ENCODE results near the gene SMCO4.
"Not testable (repeated sequence)": the region's sequence is repeated elsewhere in the genome, so short reads cannot be mapped to it uniquely, and the experiment has no call there.

Gene SMCO4

GRCh38 chr11:93543292-93543977, at the start of gene SMCO4:
Gene SMCO4 (minus strand): TSS chr11:93543391. CDS start chr11:93479189, 64,202 bp downstream.
- DNase-seq, result peak; percentile 11

- DNase-seq, result no peak
These were observed 48.2 kb upstream of the SMCO4 start for GRCh38 chr11:93591247-93591898.

GRCh38 chr11:93589347-93589746, 46.2 kb upstream of the SMCO4 start:
- DNase-seq, result no peak

- no peak for DNase-seq
These were observed 44.8 kb upstream of the SMCO4 start for GRCh38 chr11:93587858-93588581.

- DNase-seq, result not testable (repeated sequence)
These were observed 44.2 kb upstream of the SMCO4 start for GRCh38 chr11:93587425-93587824.

GRCh38 chr11:93585758-93586157, 42.6 kb upstream of the SMCO4 start:
- no peak for DNase-seq

- DNase-seq, result no peak
These were observed 40.3 kb upstream of the SMCO4 start for GRCh38 chr11:93583490-93583889.

- DNase-seq, result no peak
These were observed 36.1 kb upstream of the SMCO4 start for GRCh38 chr11:93579187-93579751.

GRCh38 chr11:93577286-93577685, 34.1 kb upstream of the SMCO4 start:
- no peak for DNase-seq

GRCh38 chr11:93576870-93577269, 33.7 kb upstream of the SMCO4 start:
- not testable (repeated sequence) for DNase-seq

GRCh38 chr11:93574638-93575220, 31.5 kb upstream of the SMCO4 start:
- no peak for DNase-seq

GRCh38 chr11:93573184-93573583, 30.0 kb upstream of the SMCO4 start:
- DNase-seq, result no peak

GRCh38 chr11:93572621-93573020, 29.4 kb upstream of the SMCO4 start:
- no peak for DNase-seq

GRCh38 chr11:93572171-93572570, 29.0 kb upstream of the SMCO4 start:
- no peak for DNase-seq

- no peak for DNase-seq
These were observed 28.4 kb upstream of the SMCO4 start for GRCh38 chr11:93571612-93572011.

- no peak for DNase-seq
These were observed 27.7 kb upstream of the SMCO4 start for GRCh38 chr11:93570759-93571413.

GRCh38 chr11:93569496-93569895, 26.3 kb upstream of the SMCO4 start:
- DNase-seq, result no peak

- no peak for DNase-seq
These were observed 25.5 kb upstream of the SMCO4 start for GRCh38 chr11:93568726-93569125.

- no peak for DNase-seq
These were observed 24.3 kb upstream of the SMCO4 start for GRCh38 chr11:93567401-93567895.

- no peak for DNase-seq
These were observed 21.7 kb upstream of the SMCO4 start for GRCh38 chr11:93564895-93565294.

GRCh38 chr11:93563857-93564256, 20.7 kb upstream of the SMCO4 start:
- DNase-seq, result no peak

GRCh38 chr11:93560199-93560932, 17.2 kb upstream of the SMCO4 start:
- no peak for DNase-seq

Data from DMS 273 treated with DMSO at 0.1 percent for 48 hours (cell line).